Ovary (tissue), 3 donors: ENCODE results near the gene C1orf122.
"Not testable (repeated sequence)": the region's sequence is repeated elsewhere in the genome, so short reads cannot be mapped to it uniquely, and the experiment has no call there.

Experiments used
- CTCF ChIP-seq, 3 donors: fragments of 450-650 bp in 2 of 3; fragments of 200-600 bp in 1 of 3; IDR thresholded peaks; one replicate each; pipeline versions ENCODE4 v1.5.1 to v1.8.0; 2016 to 2022; ENCODE audit warnings: antibody characterized with exemption in 3 of 3, mild to moderate bottlenecking in 1 of 3
- EP300 ChIP-seq: sonication (generic); formaldehyde crosslinking; IDR thresholded peaks from one replicate; pipeline ENCODE4 v1.6.1; 2017; ENCODE audit warnings: antibody characterized with exemption
- POLR2A ChIP-seq: fragments of 450-650 bp; IDR thresholded peaks from one replicate; pipeline ENCODE4 v1.6.1; 2017; ENCODE audit warnings: antibody characterized with exemption, mild to moderate bottlenecking, moderate library complexity
- donor health status: DM: no; HTN: no; CAD: no.

GRCh38 chr1:37771440-37771839 lies 36.1 kb upstream of the C1orf122 start:
- not testable (repeated sequence) for TF ChIP-seq CTCF (IDR thresholded peaks at IDR 0.05); POLR2A; EP300
